LNCAP (cell line): ENCODE data around the gene COL25A1.

ENCODE experiments used
- TF ChIP-seq, protein P1 (sequence below): fragments of 450-650 bp; IDR thresholded peaks from 2 replicates; pipeline ENCODE4 v1.5.1; 2017; ENCODE audit warnings: mild to moderate bottlenecking

Gene COL25A1

GRCh38 chr4:109083911-109084310 is 218.5 kb downstream of the COL25A1 start:
- TF ChIP-seq, protein P1, sequence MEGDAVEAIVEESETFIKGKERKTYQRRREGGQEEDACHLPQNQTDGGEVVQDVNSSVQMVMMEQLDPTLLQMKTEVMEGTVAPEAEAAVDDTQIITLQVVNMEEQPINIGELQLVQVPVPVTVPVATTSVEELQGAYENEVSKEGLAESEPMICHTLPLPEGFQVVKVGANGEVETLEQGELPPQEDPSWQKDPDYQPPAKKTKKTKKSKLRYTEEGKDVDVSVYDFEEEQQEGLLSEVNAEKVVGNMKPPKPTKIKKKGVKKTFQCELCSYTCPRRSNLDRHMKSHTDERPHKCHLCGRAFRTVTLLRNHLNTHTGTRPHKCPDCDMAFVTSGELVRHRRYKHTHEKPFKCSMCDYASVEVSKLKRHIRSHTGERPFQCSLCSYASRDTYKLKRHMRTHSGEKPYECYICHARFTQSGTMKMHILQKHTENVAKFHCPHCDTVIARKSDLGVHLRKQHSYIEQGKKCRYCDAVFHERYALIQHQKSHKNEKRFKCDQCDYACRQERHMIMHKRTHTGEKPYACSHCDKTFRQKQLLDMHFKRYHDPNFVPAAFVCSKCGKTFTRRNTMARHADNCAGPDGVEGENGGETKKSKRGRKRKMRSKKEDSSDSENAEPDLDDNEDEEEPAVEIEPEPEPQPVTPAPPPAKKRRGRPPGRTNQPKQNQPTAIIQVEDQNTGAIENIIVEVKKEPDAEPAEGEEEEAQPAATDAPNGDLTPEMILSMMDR, result no peak

DNA sequence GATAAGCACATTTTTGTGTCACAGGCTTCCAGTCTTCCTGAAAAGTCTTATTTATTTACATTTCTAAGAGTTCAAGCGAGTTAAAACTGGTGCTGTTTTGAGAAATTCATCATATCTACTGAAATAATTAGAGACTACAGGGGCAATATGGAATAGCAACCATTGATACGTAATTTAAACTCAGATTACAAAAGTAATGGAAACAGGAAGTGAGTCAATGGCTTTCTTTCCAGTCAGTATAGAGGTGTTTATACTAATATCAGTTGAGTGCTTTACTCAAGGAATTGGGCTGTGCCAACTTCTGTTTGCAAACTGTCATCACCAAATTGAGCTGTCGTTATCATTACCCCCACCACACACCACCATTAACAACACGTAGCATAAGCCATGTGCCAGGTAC is 222.7 kb downstream of the COL25A1 start:
- TF ChIP-seq, protein P1, result no peak

DNA sequence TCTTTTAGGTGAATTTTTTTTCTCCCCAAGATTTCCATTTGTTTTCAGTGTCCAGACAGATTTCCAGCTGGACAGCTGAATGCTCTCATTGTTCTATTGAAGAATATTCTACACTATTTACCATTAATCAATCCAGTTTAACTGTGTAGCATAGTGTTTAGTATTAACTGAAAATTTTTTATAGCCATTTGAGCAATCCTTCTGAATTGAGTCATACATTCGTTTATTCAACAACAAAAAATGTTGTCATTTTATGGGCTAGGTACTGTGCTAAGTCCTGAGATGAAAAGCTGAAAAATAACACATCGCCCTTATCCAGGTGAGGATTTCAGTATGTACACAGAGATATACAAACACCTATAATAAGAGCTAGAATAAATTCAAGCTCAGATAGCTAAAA is 223.3 kb downstream of the COL25A1 start:
- TF ChIP-seq, protein P1, result no peak

- TF ChIP-seq, protein P1, result no peak
These were observed 223.7 kb downstream of the COL25A1 start for GRCh38 chr4:109078724-109079123.

DNA sequence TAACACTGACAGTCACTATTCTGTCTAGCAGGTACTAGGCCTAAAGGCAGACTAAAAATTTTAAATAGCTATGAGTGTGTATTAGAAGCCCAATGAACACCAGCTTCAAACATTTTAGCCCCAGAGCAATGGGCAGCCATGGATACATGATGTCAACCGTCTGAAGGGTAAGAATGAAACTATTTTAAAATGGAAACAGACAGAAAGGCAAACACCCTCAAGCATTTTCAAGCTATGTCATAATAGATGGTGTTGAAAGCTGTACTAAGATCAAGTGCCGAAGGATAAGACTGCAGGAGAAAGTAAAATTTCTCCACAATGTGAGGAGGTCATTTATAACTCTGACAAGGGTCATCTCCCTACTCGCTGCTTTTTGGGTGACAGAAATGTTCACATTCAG is 225.0 kb downstream of the COL25A1 start:
- TF ChIP-seq, protein P1, result no peak

GRCh38 chr4:109075621-109076020 is 226.8 kb downstream of the COL25A1 start:
- TF ChIP-seq, protein P1, result no peak

DNA sequence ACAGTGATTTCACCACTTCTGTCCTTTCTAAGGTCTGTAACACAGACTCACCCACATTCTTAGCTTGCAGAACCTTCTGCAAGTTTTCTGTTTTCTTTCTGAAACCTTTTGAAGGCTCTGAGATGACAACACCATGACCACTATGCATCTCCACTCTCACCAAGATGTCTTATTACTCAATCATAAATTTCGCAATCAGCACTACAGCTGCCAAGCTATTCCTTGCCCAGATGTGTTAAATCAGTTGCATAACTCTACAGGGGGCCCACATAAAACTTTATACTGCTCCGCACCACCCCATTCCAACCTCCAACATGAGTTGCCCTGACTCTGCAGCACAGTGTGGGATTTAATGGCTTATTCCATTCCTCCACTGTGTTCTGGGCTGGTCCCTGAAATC is 229.9 kb downstream of the COL25A1 start:
- TF ChIP-seq, protein P1, result no peak

DNA sequence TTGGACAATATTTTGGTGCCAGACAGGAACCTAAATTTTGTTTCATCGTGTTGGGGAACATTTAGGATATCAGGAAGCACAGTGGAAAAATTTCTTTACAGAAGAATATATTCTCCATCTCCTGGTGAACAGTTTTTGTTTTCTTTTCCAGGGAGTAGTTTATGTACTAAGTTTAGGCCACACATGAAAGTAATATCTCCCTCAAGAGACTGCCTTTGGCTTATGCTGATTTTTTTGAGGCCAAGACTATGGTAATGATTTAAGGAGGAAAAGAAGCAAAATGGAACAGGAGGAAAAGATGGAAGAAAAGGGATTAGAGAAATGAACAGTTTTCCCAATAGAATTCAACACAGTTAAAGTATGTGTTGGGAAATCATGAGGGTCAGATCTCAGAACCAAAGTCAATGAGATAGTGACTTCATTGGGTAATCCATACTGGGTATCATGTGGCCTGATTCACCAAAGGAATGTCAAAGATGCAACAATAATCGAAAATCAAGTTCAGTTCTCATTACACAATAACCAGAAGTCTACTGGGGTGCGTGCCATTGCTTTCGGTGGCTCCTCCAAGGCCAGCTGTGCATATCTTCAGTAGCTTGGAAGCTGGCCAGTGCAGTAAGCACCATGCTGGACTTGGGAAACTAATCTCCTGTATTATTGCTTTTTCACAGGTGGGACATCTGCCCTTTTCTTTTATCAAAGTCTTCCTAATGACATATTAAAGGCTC is 234.8 kb downstream of the COL25A1 start:
- TF ChIP-seq, protein P1, result no peak
